OCI-LY7 (cell line): ENCODE results near the gene PKM.

ENCODE experiments used
- CTCF ChIP-seq: fragments of 200-600 bp; sonication (generic); conservative IDR thresholded peaks from 2 replicates; pipeline ENCODE4 v1.5.1; 2014; ENCODE audit warnings: mild to moderate bottlenecking, antibody characterized with exemption, low read length, moderate library complexity, mixed read lengths
- EZH2phosphoT487 ChIP-seq: fragments of 200-600 bp; sonication (generic); IDR thresholded peaks from 2 replicates; pipeline ENCODE4 v1.6.1; 2018; ENCODE audit warnings: low read depth, borderline replicate concordance, mild to moderate bottlenecking, mixed run types, antibody characterized with exemption, low read length, moderate library complexity, mixed read lengths

DNA sequence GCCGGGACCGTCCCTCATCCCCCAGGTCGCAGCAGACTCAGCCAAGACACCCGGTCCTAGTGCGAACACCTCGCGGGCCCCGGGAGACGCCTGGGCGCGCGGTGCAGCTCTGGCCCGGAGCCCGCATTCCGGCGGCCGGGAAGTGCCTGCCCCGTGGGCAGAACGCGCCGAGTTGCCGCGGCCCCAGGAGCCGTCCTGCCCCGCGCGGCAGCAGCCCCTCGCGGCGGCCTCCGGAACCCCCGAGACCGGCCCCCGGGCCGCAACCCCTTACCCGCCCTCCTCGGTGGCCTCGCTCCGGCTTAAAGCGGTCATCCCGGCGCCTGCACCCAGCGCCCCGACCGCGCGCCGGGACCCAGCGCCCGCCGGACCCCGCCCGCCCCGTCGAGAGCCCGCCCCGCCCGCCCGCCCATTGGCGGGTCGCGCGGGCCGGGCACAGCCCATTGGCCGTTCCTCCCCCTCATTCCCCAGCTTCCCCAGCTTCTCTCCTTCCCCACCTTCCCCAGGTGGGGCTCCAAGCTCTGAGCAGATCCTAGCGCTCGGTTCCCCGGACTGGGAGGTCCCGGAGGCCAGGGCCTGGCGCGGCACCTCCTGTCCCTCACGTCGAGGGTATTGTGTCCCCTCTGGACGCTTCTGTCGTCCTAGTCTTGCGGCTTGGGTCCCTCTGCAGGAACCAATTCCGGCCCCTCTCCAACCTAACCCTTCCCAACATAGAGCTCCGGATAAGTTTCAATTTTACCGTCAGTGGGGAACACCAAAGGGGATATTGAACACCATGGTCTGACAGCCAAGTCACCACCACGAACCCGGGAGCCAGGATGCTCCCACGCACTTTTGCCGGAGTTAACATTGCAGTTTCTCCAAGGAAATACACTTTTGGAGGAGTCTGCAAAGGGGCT, 33.3 kb downstream of the PKM start, which contains the start of gene GRAMD2A:
- TF ChIP-seq CTCF: no peak
- no peak for TF ChIP-seq EZH2phosphoT487
